GM12878 (cell line): ENCODE data around the gene SLC66A1.

Source experiments
- CTCF ChIP-seq, 3 experiments: IDR thresholded peaks in 2 of 3; conservative IDR thresholded peaks in 1 of 3; 2 replicates each; pipeline ENCODE4 v1.5.1; 2011; ENCODE audit warnings: low read depth in 3 of 3, low read length in 3 of 3, mild to moderate bottlenecking in 3 of 3, control low read depth in 2 of 3, moderate library complexity in 2 of 3, inconsistent platforms in 1 of 3, mixed read lengths in 1 of 3; ENCODE audit not compliant: control insufficient read depth in 2 of 3, insufficient read depth in 1 of 3; ENCODE audit errors: extremely low read depth in 1 of 3
- IKZF1 ChIP-seq: fragments of 450-650 bp; conservative IDR thresholded peaks from 2 replicates; pipeline ENCODE4 v1.6.1; 2017; ENCODE audit warnings: antibody characterized with exemption, mild to moderate bottlenecking
- POLR2A ChIP-seq: IDR thresholded peaks from 2 replicates; pipeline ENCODE4 v1.6.1; 2011; ENCODE audit warnings: low read depth, mild to moderate bottlenecking, low read length
- TBL1XR1 ChIP-seq: IDR thresholded peaks from 2 replicates; pipeline ENCODE4 v1.6.1; 2012; ENCODE audit warnings: low read depth, low read length, improper control_type of control experiment
- ZNF274 ChIP-seq: IDR thresholded peaks from one replicate; pipeline ENCODE4 v1.8.0; 2011; ENCODE audit not compliant: insufficient read length, insufficient read depth
- TF ChIP-seq, protein P1 (sequence below): fragments of 450-650 bp; IDR thresholded peaks from 2 replicates; pipeline ENCODE4 v1.6.1; 2018; ENCODE audit warnings: mild to moderate bottlenecking, low read depth, moderate library complexity; ENCODE audit not compliant: partially characterized antibody

- TF ChIP-seq IKZF1 = no peak
- TF ChIP-seq POLR2A = no peak; the same call in none of the 2 replicates
- TF ChIP-seq, protein P1, sequence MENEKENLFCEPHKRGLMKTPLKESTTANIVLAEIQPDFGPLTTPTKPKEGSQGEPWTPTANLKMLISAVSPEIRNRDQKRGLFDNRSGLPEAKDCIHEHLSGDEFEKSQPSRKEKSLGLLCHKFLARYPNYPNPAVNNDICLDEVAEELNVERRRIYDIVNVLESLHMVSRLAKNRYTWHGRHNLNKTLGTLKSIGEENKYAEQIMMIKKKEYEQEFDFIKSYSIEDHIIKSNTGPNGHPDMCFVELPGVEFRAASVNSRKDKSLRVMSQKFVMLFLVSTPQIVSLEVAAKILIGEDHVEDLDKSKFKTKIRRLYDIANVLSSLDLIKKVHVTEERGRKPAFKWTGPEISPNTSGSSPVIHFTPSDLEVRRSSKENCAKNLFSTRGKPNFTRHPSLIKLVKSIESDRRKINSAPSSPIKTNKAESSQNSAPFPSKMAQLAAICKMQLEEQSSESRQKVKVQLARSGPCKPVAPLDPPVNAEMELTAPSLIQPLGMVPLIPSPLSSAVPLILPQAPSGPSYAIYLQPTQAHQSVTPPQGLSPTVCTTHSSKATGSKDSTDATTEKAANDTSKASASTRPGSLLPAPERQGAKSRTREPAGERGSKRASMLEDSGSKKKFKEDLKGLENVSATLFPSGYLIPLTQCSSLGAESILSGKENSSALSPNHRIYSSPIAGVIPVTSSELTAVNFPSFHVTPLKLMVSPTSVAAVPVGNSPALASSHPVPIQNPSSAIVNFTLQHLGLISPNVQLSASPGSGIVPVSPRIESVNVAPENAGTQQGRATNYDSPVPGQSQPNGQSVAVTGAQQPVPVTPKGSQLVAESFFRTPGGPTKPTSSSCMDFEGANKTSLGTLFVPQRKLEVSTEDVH = no peak
- no peak for TF ChIP-seq TBL1XR1
- no peak for TF ChIP-seq ZNF274
- no peak for TF ChIP-seq CTCF (IDR thresholded peaks at IDR 0.05 in 2 of 3, conservative IDR thresholded peaks at IDR 0.05 in 1 of 3; ENCODE audit: control insufficient read depth in 2 of 3, extremely low read depth in 1 of 3, insufficient read depth in 1 of 3, low read depth in 3 of 3, low read length in 3 of 3)
Measured at GRCh38 chr1:19342062-19342750, 30.1 kb downstream of the SLC66A1 start.
